GM18508 (cell line): ENCODE results near the gene DHFR.

Source experiments
- ATAC-seq: cut with Tn5 transposase; IDR thresholded peaks from one replicate; pipeline ENCODE4 v1.9.1; 2021; ENCODE audit warnings: moderate number of reproducible peaks; ENCODE audit not compliant: insufficient read depth, unreplicated experiment

Gene DHFR

DNA sequence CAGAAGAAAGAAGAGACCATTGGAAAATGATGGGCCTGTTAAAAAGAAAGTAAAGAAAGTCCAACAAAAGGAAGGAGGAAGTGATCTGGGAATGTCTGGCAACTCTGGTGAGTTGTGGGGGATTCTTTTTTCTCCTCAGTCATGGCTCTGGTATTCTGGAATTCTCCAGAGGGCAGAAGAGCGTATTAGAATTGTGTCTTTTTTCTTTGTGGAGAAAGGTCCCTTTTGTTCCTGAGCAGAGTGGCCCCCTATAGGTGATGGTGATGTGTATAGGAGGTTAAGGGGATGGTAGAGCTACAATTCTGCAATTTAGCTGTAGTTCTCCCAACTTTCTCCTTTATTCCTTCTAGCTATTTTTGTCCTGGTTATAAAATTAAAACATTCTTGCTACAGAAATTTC lies 1.6 kb upstream of the DHFR start:
- no peak for ATAC-seq

DNA sequence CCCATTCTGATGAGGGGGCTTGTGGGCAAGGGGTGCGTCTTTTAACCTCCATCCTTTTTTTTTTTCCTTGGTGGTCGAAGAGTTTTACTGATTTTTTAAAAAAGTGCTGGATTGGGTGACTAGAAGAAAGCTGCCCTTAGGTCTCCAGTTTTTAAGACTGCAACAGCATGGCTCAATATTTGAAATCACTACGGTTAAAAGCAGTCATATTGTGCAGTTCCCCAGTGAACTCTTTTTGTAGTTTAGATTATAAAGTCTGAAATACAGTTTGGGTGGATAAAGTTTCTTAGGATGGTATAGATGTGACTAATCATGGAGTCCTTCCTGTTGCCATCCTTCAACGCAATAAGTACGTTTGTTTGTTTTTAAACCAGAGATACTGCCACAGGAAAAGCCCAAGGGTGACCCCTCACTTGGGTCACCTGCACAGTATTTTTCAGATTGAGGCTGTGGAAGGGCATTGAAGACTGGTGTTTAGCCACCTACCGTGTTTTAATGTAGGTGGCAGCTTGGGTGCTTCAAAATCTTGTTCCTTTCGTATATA lies 520 bp upstream of the DHFR start:
- ATAC-seq, result no peak

- ATAC-seq, result no peak
Observed at GRCh38 chr5:80654054-80654390, 761 bp downstream of the DHFR start.

DNA sequence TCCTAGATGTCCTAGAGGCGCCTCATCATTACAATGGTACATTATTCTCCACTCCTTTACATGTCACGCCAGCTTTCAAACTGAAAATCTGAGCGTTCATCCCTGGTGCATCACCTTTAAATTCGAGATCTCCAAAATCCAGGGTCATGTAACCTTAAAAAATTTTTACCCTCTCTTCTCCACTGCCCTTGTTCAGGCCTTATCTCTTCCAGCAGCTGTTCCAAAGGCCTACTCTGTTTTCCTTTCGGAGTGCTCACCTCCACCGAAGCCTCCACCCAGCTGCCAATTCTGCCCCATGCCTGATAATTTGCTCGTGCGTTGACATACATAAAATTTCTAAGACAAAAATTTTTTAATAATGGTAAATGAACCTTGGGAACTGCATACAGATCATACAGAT lies 1.3 kb downstream of the DHFR start:
- no peak for ATAC-seq

GRCh38 chr5:80646926-80647325 lies 7.9 kb downstream of the DHFR start:
- no peak for ATAC-seq

GRCh38 chr5:80644900-80645299 lies 9.9 kb downstream of the DHFR start:
- ATAC-seq, result no peak

GRCh38 chr5:80641353-80641752 lies 13.4 kb downstream of the DHFR start:
- no peak for ATAC-seq

DNA sequence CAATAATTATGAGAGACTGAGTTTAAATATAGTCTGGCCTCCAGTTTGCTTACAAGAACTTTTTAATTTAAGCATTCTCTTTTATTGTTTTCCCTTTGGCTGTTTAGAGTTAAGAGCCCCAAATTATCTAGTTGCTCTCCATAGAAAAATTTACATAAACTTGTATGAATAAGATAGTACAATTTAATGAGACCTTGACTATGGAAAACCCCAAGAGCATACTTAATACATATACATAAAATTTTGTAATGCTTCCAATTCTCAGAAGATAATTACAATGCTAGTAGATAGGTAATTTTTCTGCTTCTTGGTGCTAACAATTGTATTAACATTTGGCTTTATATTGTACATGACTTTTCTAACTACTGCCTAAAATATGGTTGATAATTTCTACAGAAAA lies 20.6 kb downstream of the DHFR start:
- no peak for ATAC-seq

DNA sequence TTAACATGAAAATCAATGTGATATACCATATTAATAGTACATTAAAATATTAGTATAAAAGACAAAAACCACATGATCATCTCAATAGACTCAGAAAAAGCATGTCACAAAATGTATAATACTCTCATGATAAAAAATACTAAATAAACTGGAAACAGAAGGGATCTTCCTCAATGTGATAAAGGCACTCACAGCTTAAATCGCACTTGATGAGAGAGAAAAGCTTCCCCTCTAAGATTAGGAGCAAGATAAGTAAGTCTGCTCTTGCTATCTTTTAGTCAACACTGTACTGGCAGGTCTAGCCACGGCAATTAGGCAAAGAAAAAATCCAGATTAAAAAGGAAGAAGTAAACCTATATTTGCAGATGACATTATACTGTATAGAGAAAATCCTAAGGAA lies 22.1 kb downstream of the DHFR start:
- no peak for ATAC-seq

DNA sequence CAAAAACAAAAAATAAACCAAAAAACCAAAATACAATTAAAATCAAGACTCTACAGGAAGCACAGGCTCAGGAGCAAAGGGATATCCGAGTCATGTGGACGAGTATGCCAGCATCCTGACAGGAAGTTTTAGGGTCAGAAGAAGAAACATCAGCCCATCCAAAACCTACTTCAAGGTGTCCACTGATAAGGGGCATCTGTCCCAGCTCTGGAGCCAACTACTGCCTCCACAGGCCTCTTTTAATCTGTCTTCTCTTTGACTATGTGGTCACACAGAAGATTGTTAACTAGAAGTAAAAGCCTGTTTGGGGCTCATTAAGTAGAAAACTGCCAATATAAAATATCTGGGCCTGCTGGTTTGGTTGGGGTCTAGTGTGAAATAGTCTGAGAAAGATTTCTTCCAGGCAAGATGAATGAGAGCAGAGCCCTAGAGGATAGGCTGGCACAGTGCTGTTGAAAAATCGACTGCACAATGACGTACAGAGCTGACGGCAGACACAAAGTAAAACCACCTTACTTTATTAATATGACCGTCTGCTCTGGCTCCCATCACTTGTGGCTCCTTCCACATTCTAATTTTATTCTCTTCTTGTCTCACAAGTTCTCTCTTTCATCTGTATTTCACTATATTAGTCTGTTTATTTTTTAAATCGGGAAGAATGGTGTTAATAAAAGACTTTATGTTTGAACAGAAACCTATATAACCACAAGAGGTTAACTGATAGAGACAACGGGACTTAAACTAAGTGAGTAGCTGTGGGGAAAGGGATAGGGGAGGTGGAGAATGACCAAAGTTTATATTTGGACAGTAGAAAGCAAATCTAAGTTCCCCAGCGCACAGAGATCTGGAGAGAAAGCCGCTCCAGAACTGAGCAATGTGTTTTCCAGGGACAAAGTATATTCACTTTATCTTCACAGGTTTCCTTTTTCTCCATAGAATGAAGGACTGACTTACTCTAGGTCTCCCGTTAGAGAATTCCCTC lies 23.2 kb downstream of the DHFR start:
- ATAC-seq, result no peak

DNA sequence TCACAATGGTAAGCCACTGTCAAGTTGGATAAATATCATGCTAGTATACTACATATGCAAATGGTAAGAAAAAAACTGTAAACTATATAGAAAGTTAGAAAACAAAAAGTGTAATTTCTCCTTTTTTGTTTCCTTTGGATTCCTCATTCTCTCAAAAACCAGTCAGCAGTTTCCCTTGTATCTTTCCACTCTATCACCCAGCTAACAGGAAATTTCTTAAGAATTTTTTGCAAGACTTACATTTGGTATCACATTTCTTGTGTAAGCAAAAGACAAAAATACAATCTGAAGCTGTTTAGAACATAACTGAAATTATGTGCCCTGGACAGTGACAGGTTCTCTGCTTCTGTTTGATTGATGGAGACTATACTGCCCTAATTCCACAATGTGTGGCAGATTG lies 25.5 kb downstream of the DHFR start:
- no peak for ATAC-seq

DNA sequence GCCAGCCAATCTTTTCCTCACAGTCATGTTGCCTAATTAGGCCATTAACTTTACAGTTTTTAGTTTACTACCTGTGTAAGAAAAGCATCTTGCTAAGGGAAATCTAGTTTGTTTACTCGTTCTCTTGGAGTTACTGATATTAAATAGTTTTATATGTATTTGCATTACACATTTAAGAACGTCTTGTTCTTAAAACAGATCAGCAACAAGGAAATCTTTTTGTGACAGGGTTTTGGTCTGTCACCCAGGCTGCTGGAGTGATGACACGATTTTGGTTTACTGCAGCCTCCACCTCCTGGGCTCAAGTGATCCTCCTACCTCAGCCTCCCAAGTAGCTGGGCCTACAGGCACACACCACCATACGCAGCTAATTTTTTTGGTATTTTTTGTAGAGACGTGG lies 29.6 kb downstream of the DHFR start:
- no peak for ATAC-seq

GRCh38 chr5:80623999-80624398 lies 30.8 kb downstream of the DHFR start:
- ATAC-seq, result no peak

DNA sequence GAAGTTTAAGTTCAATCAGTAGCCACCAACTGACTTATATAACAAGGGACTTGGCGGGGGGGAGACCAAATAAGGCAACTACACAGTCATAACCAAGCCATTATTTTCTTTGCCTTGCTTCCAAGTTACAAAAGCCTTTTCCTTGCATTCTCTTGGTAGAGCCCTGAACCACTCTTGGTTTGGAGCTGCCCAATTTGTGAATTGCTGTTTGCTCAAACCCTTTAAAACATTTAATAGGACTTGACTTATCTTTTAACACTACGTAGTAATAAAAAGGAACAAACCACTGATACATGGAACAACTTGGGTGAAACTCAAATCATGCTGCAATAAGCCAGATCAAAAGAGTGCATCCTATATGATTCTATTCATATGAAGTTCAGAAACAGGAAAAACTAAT lies 32.0 kb downstream of the DHFR start:
- no peak for ATAC-seq

DNA sequence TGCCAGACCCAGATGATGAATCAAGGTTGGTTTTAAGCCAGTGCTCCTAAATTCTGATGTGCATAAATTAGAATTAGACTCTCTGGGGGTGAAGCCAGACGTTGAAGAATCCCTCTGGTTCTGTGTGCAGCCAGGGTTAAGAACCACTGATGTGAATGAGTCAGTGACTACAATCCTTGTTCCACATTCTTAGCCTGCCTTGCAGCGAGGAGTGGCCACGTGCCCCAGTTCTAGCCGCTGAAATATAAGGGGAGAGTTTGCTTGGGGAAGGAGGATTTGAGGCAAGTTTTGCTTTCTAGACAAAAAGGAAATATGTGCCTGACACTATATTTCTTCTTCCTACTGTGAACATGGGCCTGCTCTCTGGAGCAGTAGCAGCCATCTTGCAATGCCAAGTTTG lies 34.6 kb downstream of the DHFR start:
- ATAC-seq, result no peak

DNA sequence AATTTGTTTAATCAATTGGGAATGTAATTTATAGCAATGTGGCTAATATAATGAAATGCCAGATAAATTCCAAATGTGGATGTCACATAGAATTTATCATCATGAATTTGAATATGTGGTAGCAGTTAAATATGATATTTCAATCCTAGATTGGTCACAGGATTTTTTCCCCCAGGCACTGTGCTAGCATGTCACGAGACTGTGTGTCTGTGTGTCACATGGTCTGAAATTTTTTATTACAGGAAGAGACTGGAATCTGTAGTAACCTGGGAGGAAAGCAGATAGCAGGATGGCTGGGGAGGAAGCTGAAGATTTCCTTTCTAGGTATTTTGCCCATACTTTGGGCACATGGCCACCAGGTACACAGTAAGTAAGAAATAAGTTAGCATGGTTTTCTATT lies 35.7 kb downstream of the DHFR start:
- no peak for ATAC-seq

GRCh38 chr5:80618438-80618837 lies 36.3 kb downstream of the DHFR start:
- ATAC-seq, result no peak

GRCh38 chr5:80615266-80615914 lies 39.4 kb downstream of the DHFR start:
- no peak for ATAC-seq

DNA sequence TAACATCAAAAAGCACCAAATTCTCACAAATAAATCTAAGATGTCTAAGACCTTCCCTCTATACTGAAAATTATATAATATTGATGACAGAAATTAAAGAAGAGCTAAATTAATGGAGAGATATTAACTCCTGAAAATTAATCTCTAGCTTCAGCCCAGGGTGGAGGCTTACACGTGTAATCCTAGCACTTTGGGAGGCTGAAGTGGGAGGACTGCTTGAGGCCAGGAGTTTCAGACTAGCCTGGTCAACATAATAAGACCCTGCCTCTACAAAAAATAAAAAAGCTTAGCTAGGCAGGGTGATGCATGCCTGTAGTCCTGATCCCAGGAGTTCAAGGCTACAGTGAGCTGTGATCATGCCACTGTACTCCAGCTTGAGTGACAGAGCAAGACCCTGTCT lies 45.1 kb downstream of the DHFR start:
- no peak for ATAC-seq

GRCh38 chr5:80608731-80609130 lies 46.1 kb downstream of the DHFR start:
- no peak for ATAC-seq

GRCh38 chr5:80607832-80608231 lies 47.0 kb downstream of the DHFR start:
- ATAC-seq, result peak; percentile 65

- ATAC-seq, result no peak
Observed at GRCh38 chr5:80607343-80607742, 47.4 kb downstream of the DHFR start.
